GM12891 (cell line): Measurements from ENCODE around the gene NEK7.

Experiments used
- POLR2A ChIP-seq: IDR thresholded peaks from 2 replicates; pipeline ENCODE4 v1.6.1; 2011; ENCODE audit warnings: low read depth, low read length, control low read depth
- POLR2AphosphoS5 ChIP-seq: IDR thresholded peaks from 2 replicates; pipeline ENCODE4 v1.6.1; 2011; ENCODE audit warnings: low read depth, low read length, control low read depth
- SPI1 ChIP-seq: IDR thresholded peaks from 2 replicates; pipeline ENCODE4 v1.6.1; 2011; ENCODE audit warnings: low read depth, low read length, control low read depth

- no peak for TF ChIP-seq POLR2A
- TF ChIP-seq SPI1: no peak
- no peak for TF ChIP-seq POLR2AphosphoS5
These were observed 101.7 kb downstream of the NEK7 start for GRCh38 chr1:198258491-198258890.
